Mesenchymal stem cell (in vitro differentiated cells and primary cell): ENCODE data around the gene CCDC38.
"Not testable (repeated sequence)": the region's sequence is repeated elsewhere in the genome, so short reads cannot be mapped to it uniquely, and the experiment has no call there.

ENCODE experiments used
- DNase-seq: peaks from one replicate; pipeline ENCODE4 v3.0.0-alpha.2; 2013
- H2AFZ ChIP-seq: one replicate; pipeline ENCODE4 v1.6.1; 2013; ENCODE audit warnings: low read depth, mild to moderate bottlenecking, control low read depth, inconsistent platforms, low read length, moderate library complexity
- H2AK5ac ChIP-seq: 2 replicates; pipeline ENCODE4 v1.6.1; 2013; ENCODE audit warnings: low read length, moderate library complexity, mild to moderate bottlenecking, inconsistent platforms; ENCODE audit not compliant: severe bottlenecking
- H2BK120ac ChIP-seq: one replicate; pipeline ENCODE4 v1.6.1; 2013; ENCODE audit warnings: low read depth, mild to moderate bottlenecking, inconsistent platforms, low read length, moderate library complexity
- H2BK12ac ChIP-seq, 2 experiments: one replicate each; pipeline ENCODE4 v1.6.1; 2013; ENCODE audit warnings: inconsistent platforms in 2 of 2, low read length in 2 of 2, mild to moderate bottlenecking in 2 of 2, moderate library complexity in 2 of 2, control low read depth in 1 of 2
- H2BK15ac ChIP-seq: one replicate; pipeline ENCODE4 v1.6.1; 2013; ENCODE audit warnings: mild to moderate bottlenecking, low read depth, inconsistent platforms; ENCODE audit not compliant: poor library complexity, severe bottlenecking
- H2BK5ac ChIP-seq: 2 replicates; pipeline ENCODE4 v1.6.1; 2013; ENCODE audit warnings: low read depth, mild to moderate bottlenecking, low read length, control low read depth, inconsistent platforms; ENCODE audit not compliant: poor library complexity, severe bottlenecking
- H3K14ac ChIP-seq, 2 experiments: one replicate each; pipeline ENCODE4 v1.6.1; 2013; ENCODE audit warnings: inconsistent platforms in 2 of 2, low read length in 2 of 2, control low read depth in 1 of 2, mild to moderate bottlenecking in 1 of 2, moderate library complexity in 1 of 2
- H3K18ac ChIP-seq, 2 experiments: one replicate each; pipeline ENCODE4 v1.6.1; 2013; ENCODE audit warnings: inconsistent platforms in 2 of 2, low read length in 2 of 2, control low read depth in 1 of 2, low read depth in 1 of 2, mild to moderate bottlenecking in 1 of 2
- H3K23ac ChIP-seq, 2 experiments: one replicate each; pipeline ENCODE4 v1.6.1; 2013; ENCODE audit warnings: inconsistent platforms in 2 of 2, low read length in 2 of 2, mild to moderate bottlenecking in 2 of 2, moderate library complexity in 2 of 2, control low read depth in 1 of 2
- H3K27ac ChIP-seq: 2 replicates; pipeline ENCODE4 v1.5.1; 2013; ENCODE audit warnings: mild to moderate bottlenecking, moderate library complexity, low read length, control low read depth, inconsistent platforms; ENCODE audit not compliant: poor library complexity, severe bottlenecking
- H3K27me3 ChIP-seq, 2 experiments: 2 replicates each; pipeline versions ENCODE4 v1.6.1 to v1.7.0; 2013; ENCODE audit warnings: low read length in 2 of 2, mild to moderate bottlenecking in 2 of 2, moderate library complexity in 2 of 2, control low read depth in 1 of 2, inconsistent platforms in 1 of 2; ENCODE audit not compliant: control insufficient read depth in 1 of 2, insufficient read depth in 1 of 2
- H3K36me3 ChIP-seq, 2 experiments: 2 replicates each; pipeline versions ENCODE4 v1.6.1 to v1.7.0; 2013; ENCODE audit warnings: low read length in 2 of 2, control low read depth in 1 of 2, inconsistent platforms in 1 of 2, low read depth in 1 of 2, mild to moderate bottlenecking in 1 of 2; ENCODE audit not compliant: insufficient read depth in 2 of 2, control insufficient read depth in 1 of 2
- H3K4ac ChIP-seq, 2 experiments: one replicate each; pipeline ENCODE4 v1.6.1; 2013; ENCODE audit warnings: inconsistent platforms in 2 of 2, low read length in 2 of 2, mild to moderate bottlenecking in 2 of 2, moderate library complexity in 2 of 2, control low read depth in 1 of 2, low read depth in 1 of 2
- H3K4me1 ChIP-seq: 2 replicates; pipeline ENCODE4 v1.6.1; 2013; ENCODE audit warnings: low read depth, low read length, control low read depth; ENCODE audit not compliant: control insufficient read depth, insufficient read depth
- H3K4me2 ChIP-seq: 2 replicates; pipeline ENCODE4 v1.6.1; 2013; ENCODE audit warnings: low read length, mild to moderate bottlenecking, inconsistent platforms; ENCODE audit not compliant: poor library complexity, severe bottlenecking
- H3K4me3 ChIP-seq, 2 experiments: 2 replicates each; pipeline versions ENCODE4 v1.5.1 to v1.7.0; 2013; ENCODE audit warnings: low read length in 2 of 2, mild to moderate bottlenecking in 2 of 2, control low read depth in 1 of 2, low read depth in 1 of 2; ENCODE audit not compliant: insufficient read depth in 1 of 2
- H3K79me1 ChIP-seq: replicated peaks from 2 replicates; pipeline ENCODE4 v1.6.1; 2013; ENCODE audit warnings: mild to moderate bottlenecking, control low read depth, low read length, inconsistent platforms; ENCODE audit not compliant: poor library complexity, severe bottlenecking
- H3K9ac ChIP-seq: 2 replicates; pipeline ENCODE4 v1.7.0; 2013; ENCODE audit warnings: mild to moderate bottlenecking, low read length, moderate library complexity
- H3K9me3 ChIP-seq: 2 replicates; pipeline ENCODE4 v1.7.0; 2013; ENCODE audit warnings: mild to moderate bottlenecking, low read length; ENCODE audit not compliant: control insufficient read depth
- H4K8ac ChIP-seq: one replicate; pipeline ENCODE4 v1.6.1; 2013; ENCODE audit warnings: inconsistent platforms, mild to moderate bottlenecking, low read length, moderate library complexity
- H4K91ac ChIP-seq: one replicate; pipeline ENCODE4 v1.6.1; 2013; ENCODE audit warnings: mild to moderate bottlenecking, low read length, inconsistent platforms
- WGBS: methylation state at CpG from one replicate; pipeline ENCODE4 v1.1.7; 2013; ENCODE audit warnings: mixed read lengths; 5-methylcytosine and 5-hydroxymethylcytosine counted together

CCDC38 gene

DNA sequence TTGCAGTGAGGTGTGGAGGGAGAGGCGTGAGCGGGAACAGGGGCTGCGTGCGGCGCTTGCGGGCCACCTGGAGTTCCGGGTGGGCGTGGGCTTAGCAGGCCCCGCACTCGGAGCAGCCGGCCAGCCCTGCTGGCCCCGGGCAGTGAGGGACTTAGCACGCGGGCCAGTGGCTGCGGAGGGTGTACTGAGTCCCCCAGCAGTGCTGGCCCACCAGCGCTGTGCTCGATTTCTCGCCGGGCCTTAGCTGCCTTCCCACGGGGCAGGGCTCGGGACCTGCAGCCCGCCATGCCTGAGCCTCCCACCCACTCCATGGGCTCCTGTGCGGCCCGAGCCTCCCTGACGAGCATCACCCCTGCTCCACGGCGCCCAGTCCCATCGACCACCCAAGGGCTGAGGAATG is 26.7 kb upstream of the CCDC38 start:
- not testable (repeated sequence) for H3K36me3 ChIP-seq, H3K27me3 ChIP-seq, H3K23ac ChIP-seq, H3K27ac ChIP-seq, H2BK12ac ChIP-seq, H3K9ac ChIP-seq, H2BK120ac ChIP-seq, H3K18ac ChIP-seq, H4K8ac ChIP-seq, H3K9me3 ChIP-seq, DNase-seq, H3K4me2 ChIP-seq, H2BK5ac ChIP-seq, H2AFZ ChIP-seq, H3K4me1 ChIP-seq, H3K14ac ChIP-seq, H3K79me1 ChIP-seq, H2AK5ac ChIP-seq, H4K91ac ChIP-seq, H3K4ac ChIP-seq, H3K4me3 ChIP-seq, H2BK15ac ChIP-seq
- 97% methylated on average over 8 of the region's 28 CpGs for WGBS

DNA sequence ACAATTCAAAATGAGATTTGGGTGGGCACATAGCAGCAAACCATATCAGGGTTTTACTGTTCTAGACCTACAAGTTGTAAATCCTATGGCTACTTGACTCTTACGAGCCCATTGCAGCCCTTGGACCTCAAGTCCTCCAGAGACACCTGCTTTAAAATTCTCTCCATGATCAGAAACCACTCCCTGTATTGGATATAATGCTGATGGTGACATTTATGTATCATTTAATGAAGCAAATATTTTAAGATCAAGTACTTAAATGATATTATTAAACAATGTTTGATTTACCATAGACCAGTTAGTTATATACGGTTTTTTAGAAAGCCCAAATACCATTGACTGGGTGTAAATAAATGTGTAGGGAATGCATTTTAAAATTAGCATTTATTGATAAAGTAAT is 24.9 kb upstream of the CCDC38 start:
- no peak overlapping the region for H4K91ac ChIP-seq
- H3K4me1 ChIP-seq = no peaks in the 10 kb centered on the region
- H2AK5ac ChIP-seq = no peak overlapping the region
- H3K23ac ChIP-seq = no peak overlapping the region
- no peak overlapping the region for H2BK120ac ChIP-seq
- no peak overlapping the region for H2BK5ac ChIP-seq
- DNase-seq = no peak
- no CpG with 5 or more reads among the region's 2 CpGs for WGBS
- H3K27ac ChIP-seq = no peak overlapping the region
- no peak overlapping the region for H3K14ac ChIP-seq
- no peak overlapping the region for H3K4me2 ChIP-seq
- H4K8ac ChIP-seq = no peak overlapping the region
- no peak overlapping the region for H2BK12ac ChIP-seq
- no peaks in the 10 kb centered on the region for H3K9me3 ChIP-seq
- H3K4ac ChIP-seq = no peak overlapping the region
- no peak overlapping the region for H3K9ac ChIP-seq
- H3K18ac ChIP-seq = no peak overlapping the region
- peaks cover 0 to under 1% of the 10 kb centered on the region in 2 experiments for H3K27me3 ChIP-seq
- no peak overlapping the region for H2BK15ac ChIP-seq
- H2AFZ ChIP-seq = no peak overlapping the region
- H3K4me3 ChIP-seq = no peak overlapping the region
- H3K79me1 ChIP-seq = no peaks in the 10 kb centered on the region
- H3K36me3 ChIP-seq = no peaks in the 10 kb centered on the region

DNA sequence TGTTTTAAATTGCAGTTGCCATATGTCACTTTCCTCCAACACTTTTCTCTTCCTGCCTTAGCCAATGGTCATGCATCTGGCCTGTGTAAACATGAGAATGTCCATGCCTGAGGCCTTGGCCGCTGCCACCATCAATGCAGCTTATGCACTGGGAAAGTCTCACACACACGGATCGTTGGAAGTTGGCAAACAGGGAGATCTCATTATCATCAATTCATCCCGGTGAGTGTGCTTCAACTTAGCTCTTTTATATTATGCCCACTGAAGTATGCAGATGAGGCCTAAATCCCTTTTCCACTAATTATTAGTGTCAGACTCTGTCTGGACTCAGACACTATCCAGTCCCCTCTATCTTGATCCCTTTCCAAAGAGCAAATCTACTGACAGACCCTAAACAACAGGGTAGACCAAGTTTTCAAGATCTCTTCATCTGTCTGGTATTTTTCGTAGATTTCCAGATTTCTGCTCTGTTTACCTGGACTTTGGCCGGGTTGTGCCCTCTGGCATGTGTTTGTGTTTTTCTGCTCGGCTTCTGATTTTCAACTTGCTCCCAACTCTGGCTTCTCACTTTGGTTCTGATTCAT is 24.0 kb upstream of the CCDC38 start:
- Histone ChIP-seq H3K9me3 (no peaks in the 10 kb centered on the region), H3K4me3 (no peak overlapping the region), H2BK5ac (no peak overlapping the region), H2BK120ac (no peak overlapping the region), H4K8ac (no peak overlapping the region), H3K18ac (no peak overlapping the region), H3K14ac (no peak overlapping the region), H3K23ac (no peak overlapping the region), H2BK15ac (no peak overlapping the region), H3K27me3 (peaks cover 0 to 3% of the 10 kb centered on the region in 2 experiments), H3K9ac (no peak overlapping the region), H2AK5ac (no peak overlapping the region), H3K4me2 (no peak overlapping the region), H3K36me3 (no peaks in the 10 kb centered on the region), H2BK12ac (no peak overlapping the region), H3K4me1 (no peaks in the 10 kb centered on the region), H4K91ac (no peak overlapping the region), H3K79me1 (no peaks in the 10 kb centered on the region), H3K27ac (no peak overlapping the region), H3K4ac (no peak overlapping the region), H2AFZ (no peak overlapping the region)
- WGBS = 89% methylated on average over 7 of the region's 7 CpGs
- DNase-seq = no peak

DNA sequence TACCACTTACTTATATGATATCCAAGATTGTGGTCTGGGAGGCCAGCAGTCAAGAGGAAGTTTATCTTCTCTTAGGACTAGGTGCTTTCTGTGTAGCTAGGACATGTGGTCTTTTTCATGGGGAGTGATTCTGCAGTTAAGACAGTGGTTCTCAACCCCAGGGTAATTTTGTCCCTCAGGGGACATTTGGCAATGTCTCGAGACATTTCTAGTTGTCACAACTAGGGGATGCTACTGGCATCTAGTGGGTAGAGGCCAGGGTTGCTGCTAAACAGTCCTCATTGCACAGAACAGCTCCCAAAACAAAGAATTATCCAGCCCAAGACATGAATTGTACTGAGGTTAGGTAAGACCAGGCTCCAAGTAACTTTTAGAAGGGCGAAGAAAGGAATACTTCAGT is 20.7 kb upstream of the CCDC38 start:
- no peak overlapping the region for H3K14ac ChIP-seq
- 40% methylated on average over 1 of the region's 2 CpGs for WGBS
- no peak overlapping the region for H2AK5ac ChIP-seq

More for the DNA sequence above, 20.7 kb upstream of the CCDC38 start:
- no peak overlapping the region for H2BK15ac ChIP-seq
- no peak overlapping the region for H3K4me2 ChIP-seq
- no peak overlapping the region for H4K8ac ChIP-seq
- H3K9me3 ChIP-seq = no peaks in the 10 kb centered on the region
- no peak overlapping the region for H3K23ac ChIP-seq
- peaks cover 0 to 3% of the 10 kb centered on the region in 2 experiments for H3K27me3 ChIP-seq
- no peak overlapping the region for H3K4ac ChIP-seq
- H2BK5ac ChIP-seq = no peak overlapping the region
- H3K36me3 ChIP-seq = no peaks in the 10 kb centered on the region
- no peak overlapping the region for H4K91ac ChIP-seq
- no peak overlapping the region for H3K4me3 ChIP-seq
- no peaks in the 10 kb centered on the region for H3K79me1 ChIP-seq
- no peak overlapping the region for H3K9ac ChIP-seq
- no peak overlapping the region for H3K18ac ChIP-seq
- H3K27ac ChIP-seq = no peak overlapping the region
- H2BK12ac ChIP-seq = no peak overlapping the region
- H2AFZ ChIP-seq = no peak overlapping the region
- peak; percentile 2 for DNase-seq
- no peaks in the 10 kb centered on the region for H3K4me1 ChIP-seq
- no peak overlapping the region for H2BK120ac ChIP-seq
